ENCODE measurements around the gene NOC2L.

- TF ChIP-seq CTCF (IDR thresholded peaks at IDR 0.05) = no peak
- no peak for TF ChIP-seq POLR2A (IDR thresholded peaks at IDR 0.05)
These were observed 57.8 kb downstream of the NOC2L start for GRCh38 chr1:901108-901859.

Data from thyroid gland (tissue), 4 donors.